Measurements from ENCODE around the gene SLC33A1.
A peak's percentile ranks its signal among the peaks of the same experiment; 100 is the strongest.
"Not testable (repeated sequence)": the region's sequence is repeated elsewhere in the genome, so short reads cannot be mapped to it uniquely, and the experiment has no call there.

The SLC33A1 gene

GRCh38 chr3:155871746-155872158, 17.5 kb upstream of the SLC33A1 start:
- H3K27ac Mint-ChIP-seq, result peak overlapping the region; percentile 99
- H3K9me3 Mint-ChIP-seq, result no peaks in the 10 kb centered on the region
- peaks cover 20% of the 10 kb centered on the region for H3K4me1 Mint-ChIP-seq (ENCODE audit: low read depth)
- peak overlapping the region; percentile 100 for H3K4me3 Mint-ChIP-seq
- peaks cover 3% of the 10 kb centered on the region for H3K36me3 Mint-ChIP-seq (ENCODE audit: low read depth)
- no peaks in the 10 kb centered on the region for H3K27me3 Mint-ChIP-seq (ENCODE audit: low read depth)

- Mint-ChIP-seq H3K9me3 (no peaks in the 10 kb centered on the region), H3K4me1 (ENCODE audit: low read depth) (peaks cover 20% of the 10 kb centered on the region), H3K27ac (peak overlapping the region; percentile 99), H3K27me3 (ENCODE audit: low read depth) (no peaks in the 10 kb centered on the region), H3K4me3 (peak overlapping the region; percentile 100), H3K36me3 (ENCODE audit: low read depth) (peaks cover 3% of the 10 kb centered on the region)
Observed at GRCh38 chr3:155870945-155871745, 16.9 kb upstream of the SLC33A1 start.

- Mint-ChIP-seq H3K27ac (peak within 1 kb of the TSS; percentile 99), H3K36me3 (ENCODE audit: low read depth) (peaks cover 3% of the 10 kb centered on the region)
Observed at GRCh38 chr3:155870133-155870944, 16.1 kb upstream of the SLC33A1 start, which contains the start of gene GMPS. TSS of gene GMPS (plus strand) at chr3:155870650. CDS start at chr3:155870871, 221 bp downstream.

GRCh38 chr3:155869691-155870090, 15.5 kb upstream of the SLC33A1 start:
- Mint-ChIP-seq H3K4me1 (ENCODE audit: low read depth) (peaks cover 19% of the 10 kb centered on the region), H3K27ac (peak overlapping the region; percentile 95), H3K9me3 (no peaks in the 10 kb centered on the region), H3K4me3 (peak overlapping the region; percentile 89), H3K36me3 (ENCODE audit: low read depth) (peaks cover 3% of the 10 kb centered on the region), H3K27me3 (ENCODE audit: low read depth) (no peaks in the 10 kb centered on the region)

More at GRCh38 chr3:155870133-155870944, 16.1 kb upstream of the SLC33A1 start, which contains the start of gene GMPS:
- Mint-ChIP-seq H3K27me3 (ENCODE audit: low read depth) (no peaks in the 10 kb centered on the region), H3K4me1 (ENCODE audit: low read depth) (peaks cover 20% of the 10 kb centered on the region), H3K9me3 (no peaks in the 10 kb centered on the region), H3K4me3 (peak within 1 kb of the TSS; percentile 100)

GRCh38 chr3:155863072-155863784, 9.0 kb upstream of the SLC33A1 start:
- Mint-ChIP-seq H3K4me3 (peak overlapping the region; percentile 40), H3K9me3 (peaks cover 6% of the 10 kb centered on the region), H3K27ac (peak overlapping the region; percentile 86), H3K4me1 (ENCODE audit: low read depth) (peaks cover 22% of the 10 kb centered on the region), H3K27me3 (ENCODE audit: low read depth) (no peaks in the 10 kb centered on the region), H3K36me3 (ENCODE audit: low read depth) (peaks cover 3% of the 10 kb centered on the region)

GRCh38 chr3:155862290-155862982, 8.2 kb upstream of the SLC33A1 start:
- not testable (repeated sequence) for H3K36me3 Mint-ChIP-seq (ENCODE audit: low read depth); H3K9me3 Mint-ChIP-seq; H3K27me3 Mint-ChIP-seq (ENCODE audit: low read depth)
- Mint-ChIP-seq H3K4me3 (peak overlapping the region; percentile 40), H3K27ac (peak overlapping the region; percentile 86), H3K4me1 (ENCODE audit: low read depth) (peaks cover 22% of the 10 kb centered on the region)

- peaks cover 3% of the 10 kb centered on the region for H3K36me3 Mint-ChIP-seq (ENCODE audit: low read depth)
- peak overlapping the region; percentile 39 for H3K4me3 Mint-ChIP-seq
- no peaks in the 10 kb centered on the region for H3K27me3 Mint-ChIP-seq (ENCODE audit: low read depth)
- H3K4me1 Mint-ChIP-seq (ENCODE audit: low read depth), result peaks cover 22% of the 10 kb centered on the region
- peaks cover 6% of the 10 kb centered on the region for H3K9me3 Mint-ChIP-seq
- peak overlapping the region; percentile 86 for H3K27ac Mint-ChIP-seq
Observed at GRCh38 chr3:155861476-155862183, 7.4 kb upstream of the SLC33A1 start.

GRCh38 chr3:155860424-155860823, 6.2 kb upstream of the SLC33A1 start:
- peaks cover 22% of the 10 kb centered on the region for H3K4me1 Mint-ChIP-seq (ENCODE audit: low read depth)
- H3K27me3 Mint-ChIP-seq (ENCODE audit: low read depth); H3K9me3 Mint-ChIP-seq; H3K4me3 Mint-ChIP-seq; H3K27ac Mint-ChIP-seq; H3K36me3 Mint-ChIP-seq (ENCODE audit: low read depth): not testable (repeated sequence)

GRCh38 chr3:155859859-155860258, 5.6 kb upstream of the SLC33A1 start:
- H3K27ac Mint-ChIP-seq, result no peak overlapping the region
- no peak overlapping the region for H3K4me3 Mint-ChIP-seq
- peaks cover 24% of the 10 kb centered on the region for H3K4me1 Mint-ChIP-seq (ENCODE audit: low read depth)
- peaks cover 5% of the 10 kb centered on the region for H3K36me3 Mint-ChIP-seq (ENCODE audit: low read depth)
- H3K9me3 Mint-ChIP-seq, result peaks cover 6% of the 10 kb centered on the region
- H3K27me3 Mint-ChIP-seq (ENCODE audit: low read depth), result no peaks in the 10 kb centered on the region

- no peaks in the 10 kb centered on the region for H3K27me3 Mint-ChIP-seq (ENCODE audit: low read depth)
- H3K36me3 Mint-ChIP-seq (ENCODE audit: low read depth), result peaks cover 31% of the 10 kb centered on the region
- H3K9me3 Mint-ChIP-seq, result no peaks in the 10 kb centered on the region
- peak overlapping the region; percentile 90 for H3K4me3 Mint-ChIP-seq
- peak overlapping the region; percentile 99 for H3K27ac Mint-ChIP-seq
- H3K4me1 Mint-ChIP-seq (ENCODE audit: low read depth), result peaks cover 32% of the 10 kb centered on the region
Observed at GRCh38 chr3:155853214-155854140, 750 bp downstream of the SLC33A1 start.

- Mint-ChIP-seq H3K4me3 (peak overlapping the region; percentile 90), H3K9me3 (no peaks in the 10 kb centered on the region), H3K36me3 (ENCODE audit: low read depth) (peaks cover 36% of the 10 kb centered on the region), H3K27ac (peak overlapping the region; percentile 99), H3K4me1 (ENCODE audit: low read depth) (peaks cover 39% of the 10 kb centered on the region), H3K27me3 (ENCODE audit: low read depth) (no peaks in the 10 kb centered on the region)
Observed at GRCh38 chr3:155852341-155852740, 1.9 kb downstream of the SLC33A1 start.

- H3K27ac Mint-ChIP-seq; H3K9me3 Mint-ChIP-seq; H3K27me3 Mint-ChIP-seq (ENCODE audit: low read depth): not testable (repeated sequence)
- Mint-ChIP-seq H3K36me3 (ENCODE audit: low read depth) (peaks cover 37% of the 10 kb centered on the region), H3K4me3 (peak overlapping the region; percentile 44), H3K4me1 (ENCODE audit: low read depth) (peaks cover 44% of the 10 kb centered on the region)
Observed at GRCh38 chr3:155849404-155849803, 4.8 kb downstream of the SLC33A1 start.

Data from T-helper 1 cell treated with Interleukin-12 subunit alpha and Interleukin-12 subunit beta and Interleukin-4 antibody, amounts not matched to agents 30 μg/mL and 1 μg/mL, for 36 hours (primary cell).